Measurements from ENCODE around the gene PSMA6.

Gene PSMA6

GRCh38 chr14:35366056-35366451 lies 73.9 kb downstream of the PSMA6 start:
- peak in 14 of 51 donors; percentile 17 to 64 (median 30) for DNase-seq

DNA sequence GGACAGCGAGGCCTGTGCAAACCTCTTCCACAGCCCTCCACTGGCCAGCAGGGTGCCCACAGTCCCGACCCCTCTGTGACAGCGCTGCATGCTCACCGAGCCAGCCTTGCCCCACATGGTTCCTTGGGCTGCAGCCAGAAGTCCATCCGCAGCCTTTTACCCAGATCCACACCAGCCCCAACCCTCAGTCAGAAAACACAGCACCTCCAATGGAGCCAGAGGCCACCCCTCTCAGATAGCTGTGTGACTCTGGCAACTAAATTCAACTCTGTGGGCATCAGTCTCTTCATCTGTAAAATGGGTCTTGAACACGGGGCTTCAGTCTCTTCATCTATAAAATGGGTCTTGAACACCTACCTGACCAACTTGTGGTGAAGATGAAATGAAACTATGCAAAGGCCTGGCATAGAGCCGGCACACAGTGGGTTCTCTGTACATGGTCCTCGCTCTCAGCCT lies 74.4 kb downstream of the PSMA6 start:
- DNase-seq: no peak

DNA sequence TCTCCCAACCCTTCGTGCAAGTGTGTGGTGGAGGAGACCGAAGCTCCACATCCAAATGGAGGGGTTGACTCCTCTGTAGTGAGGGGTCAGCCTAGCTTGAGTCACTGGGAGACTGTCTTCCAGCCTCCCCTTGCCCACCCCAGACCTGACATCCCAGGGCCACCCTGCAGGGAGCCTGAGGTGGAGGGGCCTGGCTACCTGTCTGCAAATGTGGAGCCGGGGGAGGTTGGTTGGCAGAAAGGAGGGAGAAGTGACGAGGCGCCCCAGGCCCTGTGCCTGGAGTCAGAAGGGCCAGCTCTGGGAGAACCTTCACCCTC lies 74.8 kb downstream of the PSMA6 start:
- no peak for DNase-seq
